Measurements from ENCODE around the gene COLEC11. TPM values are rescaled to one million over a fixed set of nuclear protein-coding genes. Genes with fewer than 3 reads are reported as not detected.

Gene COLEC11
- total RNA-seq, 4 donors from 2014 or later = 2.8 to 20.5 (median 9.1) TPM

GRCh38 chr2:3641841-3642421, 47.0 kb downstream of the COLEC11 start:
- DNase-seq = peak; percentile 57 to 65
- H3K9me3 ChIP-seq = no peaks in the 10 kb centered on the region
- TF ChIP-seq, protein P1, sequence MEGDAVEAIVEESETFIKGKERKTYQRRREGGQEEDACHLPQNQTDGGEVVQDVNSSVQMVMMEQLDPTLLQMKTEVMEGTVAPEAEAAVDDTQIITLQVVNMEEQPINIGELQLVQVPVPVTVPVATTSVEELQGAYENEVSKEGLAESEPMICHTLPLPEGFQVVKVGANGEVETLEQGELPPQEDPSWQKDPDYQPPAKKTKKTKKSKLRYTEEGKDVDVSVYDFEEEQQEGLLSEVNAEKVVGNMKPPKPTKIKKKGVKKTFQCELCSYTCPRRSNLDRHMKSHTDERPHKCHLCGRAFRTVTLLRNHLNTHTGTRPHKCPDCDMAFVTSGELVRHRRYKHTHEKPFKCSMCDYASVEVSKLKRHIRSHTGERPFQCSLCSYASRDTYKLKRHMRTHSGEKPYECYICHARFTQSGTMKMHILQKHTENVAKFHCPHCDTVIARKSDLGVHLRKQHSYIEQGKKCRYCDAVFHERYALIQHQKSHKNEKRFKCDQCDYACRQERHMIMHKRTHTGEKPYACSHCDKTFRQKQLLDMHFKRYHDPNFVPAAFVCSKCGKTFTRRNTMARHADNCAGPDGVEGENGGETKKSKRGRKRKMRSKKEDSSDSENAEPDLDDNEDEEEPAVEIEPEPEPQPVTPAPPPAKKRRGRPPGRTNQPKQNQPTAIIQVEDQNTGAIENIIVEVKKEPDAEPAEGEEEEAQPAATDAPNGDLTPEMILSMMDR (IDR thresholded peaks at IDR 0.05) = no peak
- TF ChIP-seq POLR2A (IDR thresholded peaks at IDR 0.05) = peak in 1 of 2 donors; percentile 15
- no peaks in the 10 kb centered on the region for H3K27me3 ChIP-seq
- no peak overlapping the region for H3K27ac ChIP-seq
- 74% methylated on average over 23 to 26 of the region's 26 CpGs for WGBS, 2 donors
- H3K4me1 ChIP-seq = peaks cover 0 to 8% of the 10 kb centered on the region in 2 donors
- intact Hi-C loops (cut with DNase I) = no loop called here
- H3K4me3 ChIP-seq (replicated peaks in 1 of 3) = no peak overlapping the region
- no peaks in the 10 kb centered on the region for H3K36me3 ChIP-seq

- Histone ChIP-seq H3K36me3 (no peaks in the 10 kb centered on the region), H3K9me3 (no peaks in the 10 kb centered on the region), H3K4me1 (peaks cover 0 to 8% of the 10 kb centered on the region in 2 donors), H3K27me3 (no peaks in the 10 kb centered on the region), H3K27ac (no peak overlapping the region), H3K4me3 (replicated peaks in 1 of 3) (no peak overlapping the region)
- 81 to 82% methylated on average over 18 of the region's 18 CpGs for WGBS, 2 donors
- DNase-seq = no peak
- TF ChIP-seq POLR2A (IDR thresholded peaks at IDR 0.05) = no peak
- TF ChIP-seq, protein P1 (IDR thresholded peaks at IDR 0.05) = no peak
- intact Hi-C loops (cut with DNase I) = no loop called here
These were observed 47.8 kb downstream of the COLEC11 start for GRCh38 chr2:3642521-3643215.

DNA sequence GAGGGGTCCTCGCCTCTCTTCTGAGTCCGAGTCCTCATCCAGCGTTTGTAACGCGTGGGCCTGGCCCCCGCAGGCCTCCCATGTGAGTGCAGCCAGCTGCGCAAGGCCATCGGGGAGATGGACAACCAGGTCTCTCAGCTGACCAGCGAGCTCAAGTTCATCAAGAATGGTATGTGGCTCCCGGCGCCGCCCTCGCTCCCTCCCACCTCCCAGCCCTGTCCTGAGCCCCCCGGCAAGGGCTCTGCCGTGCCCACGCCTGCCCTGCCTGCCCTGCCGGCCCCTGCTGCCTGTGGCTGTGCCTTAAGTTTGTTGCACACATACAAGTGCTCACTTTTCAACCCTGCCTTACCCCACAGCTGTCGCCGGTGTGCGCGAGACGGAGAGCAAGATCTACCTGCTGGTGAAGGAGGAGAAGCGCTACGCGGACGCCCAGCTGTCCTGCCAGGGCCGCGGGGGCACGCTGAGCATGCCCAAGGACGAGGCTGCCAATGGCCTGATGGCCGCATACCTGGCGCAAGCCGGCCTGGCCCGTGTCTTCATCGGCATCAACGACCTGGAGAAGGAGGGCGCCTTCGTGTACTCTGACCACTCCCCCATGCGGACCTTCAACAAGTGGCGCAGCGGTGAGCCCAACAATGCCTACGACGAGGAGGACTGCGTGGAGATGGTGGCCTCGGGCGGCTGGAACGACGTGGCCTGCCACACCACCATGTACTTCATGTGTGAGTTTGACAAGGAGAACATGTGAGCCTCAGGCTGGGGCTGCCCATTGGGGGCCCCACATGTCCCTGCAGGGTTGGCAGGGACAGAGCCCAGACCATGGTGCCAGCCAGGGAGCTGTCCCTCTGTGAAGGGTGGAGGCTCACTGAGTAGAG, 48.7 kb downstream of the COLEC11 start:
- peaks cover 0 to 8% of the 10 kb centered on the region in 2 donors for H3K4me1 ChIP-seq
- intact Hi-C loops (cut with DNase I) = no loop called here
- no peaks in the 10 kb centered on the region for H3K36me3 ChIP-seq
- TF ChIP-seq, protein P1 (IDR thresholded peaks at IDR 0.05) = no peak
- TF ChIP-seq POLR2A (IDR thresholded peaks at IDR 0.05) = no peak
- 93 to 96% methylated on average over 25 to 46 of the region's 48 CpGs for WGBS, 2 donors
- no peak overlapping the region for H3K27ac ChIP-seq
- H3K27me3 ChIP-seq = no peaks in the 10 kb centered on the region
- H3K9me3 ChIP-seq = no peaks in the 10 kb centered on the region
- DNase-seq = no peak
- no peak overlapping the region for H3K4me3 ChIP-seq (replicated peaks in 1 of 3)

DNA sequence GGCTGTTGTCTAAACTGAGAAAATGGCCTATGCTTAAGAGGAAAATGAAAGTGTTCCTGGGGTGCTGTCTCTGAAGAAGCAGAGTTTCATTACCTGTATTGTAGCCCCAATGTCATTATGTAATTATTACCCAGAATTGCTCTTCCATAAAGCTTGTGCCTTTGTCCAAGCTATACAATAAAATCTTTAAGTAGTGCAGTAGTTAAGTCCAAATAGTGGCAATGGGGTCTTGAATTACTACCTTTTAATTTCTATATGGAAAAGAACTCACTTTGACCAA, 49.3 kb downstream of the COLEC11 start:
- DNase-seq = no peak
- H3K27ac ChIP-seq = no peak overlapping the region
- H3K9me3 ChIP-seq = no peaks in the 10 kb centered on the region
- peaks cover 0 to 8% of the 10 kb centered on the region in 2 donors for H3K4me1 ChIP-seq
- no peaks in the 10 kb centered on the region for H3K36me3 ChIP-seq
- H3K4me3 ChIP-seq (replicated peaks in 1 of 3) = no peak overlapping the region
- TF ChIP-seq, protein P1 (IDR thresholded peaks at IDR 0.05) = no peak
- TF ChIP-seq POLR2A (IDR thresholded peaks at IDR 0.05) = no peak
- no peaks in the 10 kb centered on the region for H3K27me3 ChIP-seq
- intact Hi-C loops (cut with DNase I) = no loop called here
